PC-9 (cell line): Measurements from ENCODE around the gene HOXB5. TPM values are rescaled to one million over a fixed set of nuclear protein-coding genes. Genes with fewer than 3 reads are reported as not detected.

ENCODE experiments used
- BruUV-seq: library from RNA; stranded (reverse); fragments of 400-500 nt; replicated peaks from 2 replicates; lab custom pipeline; 2021; lab: Mats Ljungman, UMichigan
- CTCF ChIA-PET: fragments of 300-600 bp; sonication (Branson Sonifier 250); formaldehyde crosslinking; loops from one replicate; lab custom pipeline; 2022; ENCODE audit warnings: antibody characterized with exemption; lab: Charles Lee
- POLR2A ChIA-PET: fragments of 300-600 bp; sonication (Branson Sonifier 250); formaldehyde crosslinking; loops from one replicate; lab custom pipeline; 2022; ENCODE audit warnings: antibody characterized with exemption; ENCODE audit not compliant: unreplicated experiment; lab: Charles Lee
- DNase-seq, 2 experiments: peaks; one replicate each; pipeline versions ENCODE4 v3.0.0 to v3.0.0-alpha.2; 2015 to 2022; ENCODE audit warnings: mixed read lengths in 1 of 2
- H2AFZ ChIP-seq: fragments of 200-600 bp; sonication (generic); 2 replicates; pipeline ENCODE4 v1.8.1; 2017; ENCODE audit warnings: antibody characterized with exemption
- H3F3A ChIP-seq: fragments of 200-600 bp; sonication (generic); 2 replicates; pipeline ENCODE4 v1.8.1; 2017; ENCODE audit warnings: antibody characterized with exemption, mild to moderate bottlenecking, low read depth; ENCODE audit not compliant: insufficient read depth
- H3K27ac ChIP-seq: fragments of 200-600 bp; sonication (generic); 2 replicates; pipeline ENCODE4 v1.6.1; 2016; ENCODE audit warnings: mixed run types
- H3K27me3 ChIP-seq: fragments of 200-600 bp; sonication (generic); 2 replicates; pipeline ENCODE4 v1.6.1; 2016; ENCODE audit warnings: low read depth, mixed run types; ENCODE audit not compliant: insufficient read depth
- H3K36me3 ChIP-seq: fragments of 200-600 bp; sonication (generic); 2 replicates; pipeline ENCODE4 v1.6.1; 2016; ENCODE audit warnings: low read depth, mixed run types
- H3K4me1 ChIP-seq: fragments of 200-600 bp; sonication (generic); replicated peaks from 2 replicates; pipeline ENCODE4 v1.6.1; 2016; ENCODE audit warnings: mixed run types; ENCODE audit not compliant: insufficient read depth
- H3K4me2 ChIP-seq: fragments of 200-600 bp; sonication (generic); 2 replicates; pipeline ENCODE4 v1.6.1; 2017; ENCODE audit warnings: mixed run types
- H3K4me3 ChIP-seq: fragments of 200-600 bp; sonication (generic); 2 replicates; pipeline ENCODE4 v1.6.1; 2016; ENCODE audit warnings: mixed run types
- H3K79me2 ChIP-seq: fragments of 200-600 bp; sonication (generic); 2 replicates; pipeline ENCODE4 v1.6.1; 2017; ENCODE audit warnings: low read depth, mixed run types
- H3K9me2 ChIP-seq: fragments of 200-600 bp; sonication (generic); 2 replicates; pipeline ENCODE4 v1.8.1; 2017; ENCODE audit warnings: mild to moderate bottlenecking; ENCODE audit not compliant: insufficient read depth
- H3K9me3 ChIP-seq: fragments of 200-600 bp; sonication (generic); 2 replicates; pipeline ENCODE4 v1.8.1; 2016; ENCODE audit warnings: low read depth; ENCODE audit not compliant: insufficient read depth
- H4K20me1 ChIP-seq: fragments of 200-600 bp; sonication (generic); 2 replicates; pipeline ENCODE4 v1.8.1; 2017; ENCODE audit not compliant: insufficient read depth
- CTCF ChIP-seq: fragments of 200-600 bp; sonication (generic); conservative IDR thresholded peaks from 2 replicates; pipeline ENCODE4 v1.6.1; 2017; ENCODE audit warnings: mixed run types, antibody characterized with exemption, mild to moderate bottlenecking, moderate library complexity
- EZH2 ChIP-seq: fragments of 200-600 bp; sonication (generic); IDR thresholded peaks from 2 replicates; pipeline ENCODE4 v1.8.0; 2017; ENCODE audit warnings: antibody characterized with exemption, low read depth
- intact Hi-C: fragments of 100-400 bp; cut with micrococcal nuclease; formaldehyde crosslinking; loops from one replicate; pipeline ENCODE4 v1.10.0; 2022; ENCODE audit not compliant: unreplicated experiment
- total RNA-seq: library from RNA; stranded (reverse); gene quantifications from 2 replicates; pipeline ENCODE4 v1.2.3, GENCODE V29; 2021

The HOXB5 gene
- total RNA-seq, 1 experiment from 2014 or later: 12.9 TPM

DNA sequence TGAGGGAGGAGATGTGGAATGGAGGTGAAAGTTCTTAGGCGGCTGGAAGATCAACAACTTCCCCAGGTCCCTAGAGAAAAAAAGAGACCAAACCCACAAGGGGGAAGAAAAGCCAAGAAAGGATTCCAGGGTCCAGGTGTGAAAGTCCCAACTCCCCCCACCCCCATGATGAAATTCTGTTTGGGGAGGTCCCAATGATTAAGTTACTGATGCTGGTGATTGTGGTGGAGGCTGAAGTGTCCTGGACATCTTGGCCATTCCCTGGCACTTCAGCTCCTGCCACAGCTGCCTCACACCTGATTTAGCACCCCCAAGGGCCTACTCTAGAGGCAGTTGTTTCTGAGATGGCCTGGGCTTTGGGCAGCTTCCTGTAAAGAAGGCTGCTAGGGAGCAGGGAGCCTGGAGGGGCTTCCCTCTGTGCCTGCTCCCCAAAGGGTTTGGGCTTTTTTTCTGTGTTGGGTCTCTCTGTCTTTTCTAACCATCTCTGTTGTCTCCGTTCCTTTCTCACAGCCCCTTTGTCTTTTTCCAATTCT, 28.5 kb downstream of the HOXB5 start:
- Histone ChIP-seq H3K4me2 (no peak overlapping the region), H3K4me3 (no peak overlapping the region), H3K27ac (no peak overlapping the region), H3K9me3 (no peaks in the 10 kb centered on the region), H3F3A (no peaks in the 10 kb centered on the region), H4K20me1 (no peaks in the 10 kb centered on the region), H3K27me3 (no peaks in the 10 kb centered on the region), H3K36me3 (no peaks in the 10 kb centered on the region), H3K79me2 (no peaks in the 10 kb centered on the region), H3K9me2 (no peaks in the 10 kb centered on the region), H2AFZ (no peak overlapping the region), H3K4me1 (0 out of 2 replicates have a peak, but pooled peaks cover 6% of the 10 kb centered on the region)
- ChIA-PET POLR2A (no interaction called here), CTCF (no interaction called here)
- intact Hi-C loops: no loop called here
- BruUV-seq: no TSS peak
- TF ChIP-seq EZH2: no peak
- TF ChIP-seq CTCF: no peak
- no peak for DNase-seq

GRCh38 chr17:48564188-48565021, 29.2 kb downstream of the HOXB5 start:
- ChIA-PET POLR2A (no interaction called here), CTCF (no interaction called here)
- Histone ChIP-seq H3K9me2 (no peaks in the 10 kb centered on the region), H3K27me3 (no peaks in the 10 kb centered on the region), H3K36me3 (no peaks in the 10 kb centered on the region), H2AFZ (no peak overlapping the region), H4K20me1 (no peaks in the 10 kb centered on the region), H3K27ac (no peak overlapping the region), H3K79me2 (no peaks in the 10 kb centered on the region), H3F3A (no peaks in the 10 kb centered on the region), H3K4me1 (0 out of 2 replicates have a peak, but pooled peaks cover 6% of the 10 kb centered on the region), H3K4me2 (no peak overlapping the region), H3K9me3 (no peaks in the 10 kb centered on the region), H3K4me3 (no peak overlapping the region)
- DNase-seq: no peak
- TF ChIP-seq EZH2 (no peak), CTCF (no peak)
- BruUV-seq: no TSS peak
- intact Hi-C loops: no loop called here

GRCh38 chr17:48563867-48564187, 29.8 kb downstream of the HOXB5 start:
- CTCF ChIA-PET: no interaction called here
- Histone ChIP-seq H3K79me2 (no peaks in the 10 kb centered on the region), H4K20me1 (no peaks in the 10 kb centered on the region), H3K27ac (no peak overlapping the region), H3F3A (no peaks in the 10 kb centered on the region), H3K27me3 (no peaks in the 10 kb centered on the region), H3K9me2 (no peaks in the 10 kb centered on the region), H3K4me2 (no peak overlapping the region), H2AFZ (no peak overlapping the region), H3K4me3 (no peak overlapping the region), H3K36me3 (no peaks in the 10 kb centered on the region), H3K4me1 (0 out of 2 replicates have a peak, but pooled peaks cover 6% of the 10 kb centered on the region), H3K9me3 (no peaks in the 10 kb centered on the region)
- POLR2A ChIA-PET: no interaction called here
- no TSS peak for BruUV-seq
- DNase-seq: no peak
- TF ChIP-seq CTCF (no peak), EZH2 (no peak)
- intact Hi-C loops: no loop called here
